GM23338 (cell line): ENCODE results near the gene ADCYAP1R1. TPM values are rescaled to one million over a fixed set of nuclear protein-coding genes. Genes with fewer than 3 reads are reported as not detected.

ENCODE experiments used
- ATAC-seq: fragments of 200-7000 bp; cut with Tn5 transposase; 3 replicates; pipeline ENCODE4 v1.9.1; 2020
- DNase-seq: peaks from one replicate; pipeline ENCODE4 v3.0.0-alpha.2; 2015; ENCODE audit warnings: low spot score
- H2AFZ ChIP-seq: fragments of 200-600 bp; sonication (generic); 2 replicates; pipeline ENCODE4 v1.8.0; 2016; ENCODE audit warnings: antibody characterized with exemption, mild to moderate bottlenecking, moderate library complexity
- H3F3A ChIP-seq: fragments of 200-600 bp; sonication (generic); replicated peaks from 2 replicates; pipeline ENCODE4 v1.8.0; 2017; ENCODE audit warnings: antibody characterized with exemption, mixed run types, low read depth
- H3K27ac ChIP-seq: fragments of 200-600 bp; sonication (generic); 2 replicates; pipeline ENCODE4 v1.6.1; 2016; ENCODE audit warnings: low read depth
- H3K27me3 ChIP-seq: fragments of 200-600 bp; sonication (generic); 2 replicates; pipeline ENCODE4 v1.8.0; 2016; ENCODE audit warnings: mild to moderate bottlenecking, mixed run types, moderate library complexity; ENCODE audit not compliant: insufficient read depth
- H3K36me3 ChIP-seq: fragments of 200-600 bp; sonication (generic); 2 replicates; pipeline ENCODE4 v1.8.0; 2016; ENCODE audit warnings: mild to moderate bottlenecking; ENCODE audit not compliant: insufficient read depth
- H3K4me1 ChIP-seq: fragments of 200-600 bp; sonication (generic); 2 replicates; pipeline ENCODE4 v1.8.0; 2016; ENCODE audit warnings: mild to moderate bottlenecking, moderate library complexity; ENCODE audit not compliant: insufficient read depth
- H3K4me2 ChIP-seq: fragments of 200-600 bp; sonication (generic); 2 replicates; pipeline ENCODE4 v1.7.1; 2017; ENCODE audit warnings: mixed run types
- H3K4me3 ChIP-seq: fragments of 200-600 bp; sonication (generic); 2 replicates; pipeline ENCODE4 v1.6.1; 2016; ENCODE audit warnings: mixed run types
- H3K79me2 ChIP-seq: fragments of 200-600 bp; sonication (generic); replicated peaks from 2 replicates; pipeline ENCODE4 v1.8.0; 2017; ENCODE audit warnings: mild to moderate bottlenecking; ENCODE audit not compliant: insufficient read depth
- H3K9me2 ChIP-seq: fragments of 200-600 bp; sonication (generic); 2 replicates; pipeline ENCODE4 v1.8.0; 2017; ENCODE audit not compliant: insufficient read depth
- H4K20me1 ChIP-seq: fragments of 200-600 bp; sonication (generic); replicated peaks from 2 replicates; pipeline ENCODE4 v1.8.0; 2017; ENCODE audit warnings: mild to moderate bottlenecking; ENCODE audit not compliant: insufficient read depth
- H3K27ac Mint-ChIP-seq: 2 replicates; pipeline ENCODE4 v1.8.0; 2020; ENCODE audit warnings: inconsistent platforms, mild to moderate bottlenecking, moderate library complexity, mixed read lengths
- H3K27me3 Mint-ChIP-seq: 3 replicates; pipeline ENCODE4 v1.8.0; 2022; ENCODE audit warnings: low read depth, mild to moderate bottlenecking, moderate library complexity, mixed read lengths, inconsistent platforms; ENCODE audit not compliant: insufficient read depth, poor library complexity
- H3K36me3 Mint-ChIP-seq: 3 replicates; pipeline ENCODE4 v1.8.0; 2021; ENCODE audit warnings: low read depth, mild to moderate bottlenecking, inconsistent platforms, moderate library complexity, mixed read lengths
- H3K4me1 Mint-ChIP-seq: 3 replicates; pipeline ENCODE4 v1.8.0; 2020; ENCODE audit warnings: mild to moderate bottlenecking, inconsistent platforms, mixed read lengths
- H3K4me3 Mint-ChIP-seq: 3 replicates; pipeline ENCODE4 v1.8.0; 2021; ENCODE audit warnings: moderate library complexity, mild to moderate bottlenecking, inconsistent platforms, mixed read lengths
- H3K9me3 Mint-ChIP-seq: 3 replicates; pipeline ENCODE4 v1.8.0; 2020; ENCODE audit warnings: moderate library complexity, mild to moderate bottlenecking, inconsistent platforms, mixed read lengths
- CREB1 ChIP-seq: fragments of 250-450 bp; sonication (Bioruptor Pico); IDR thresholded peaks from 2 replicates; pipeline ENCODE4 v1.5.0; 2020; ENCODE audit warnings: low read depth, mild to moderate bottlenecking, moderate library complexity
- CTCF ChIP-seq, 2 experiments: fragments of 200-600 bp in 1 of 2; sonication (generic) in 1 of 2; conservative IDR thresholded peaks; 2 replicates each; pipeline versions ENCODE4 v1.5.1 to v1.6.1; 2016 to 2017; ENCODE audit warnings: antibody characterized with exemption in 2 of 2, low read depth in 2 of 2, mild to moderate bottlenecking in 2 of 2, moderate library complexity in 1 of 2
- ETS1 ChIP-seq: IDR thresholded peaks from 2 replicates; pipeline ENCODE4 v1.6.1; 2016; ENCODE audit warnings: antibody characterized with exemption
- EZH2 ChIP-seq: fragments of 200-600 bp; sonication (generic); IDR thresholded peaks from one replicate; pipeline ENCODE4 v1.8.0; 2017; ENCODE audit warnings: antibody characterized with exemption, mild to moderate bottlenecking, low read depth; ENCODE audit not compliant: unreplicated experiment
- EZH2phosphoT487 ChIP-seq: fragments of 200-600 bp; sonication (generic); IDR thresholded peaks from one replicate; pipeline ENCODE4 v1.8.1; 2018; ENCODE audit warnings: antibody characterized with exemption; ENCODE audit not compliant: unreplicated experiment
- JUNB ChIP-seq: IDR thresholded peaks from one replicate; pipeline ENCODE4 v1.6.1; 2016; ENCODE audit warnings: antibody characterized with exemption; ENCODE audit not compliant: unreplicated experiment
- NANOG ChIP-seq: IDR thresholded peaks from 2 replicates; pipeline ENCODE4 v1.6.1; 2016; ENCODE audit warnings: antibody characterized with exemption, borderline replicate concordance
- POLR2AphosphoS5 ChIP-seq: IDR thresholded peaks from 2 replicates; pipeline ENCODE4 v1.6.1; 2016; ENCODE audit warnings: antibody characterized with exemption, low read depth
- REST ChIP-seq: IDR thresholded peaks from one replicate; pipeline ENCODE4 v1.6.1; 2018; ENCODE audit warnings: antibody characterized with exemption; ENCODE audit not compliant: unreplicated experiment
- STAT1 ChIP-seq: IDR thresholded peaks from one replicate; pipeline ENCODE4 v1.6.1; 2016; ENCODE audit warnings: antibody characterized with exemption; ENCODE audit not compliant: unreplicated experiment
- ZNF114 ChIP-seq: fragments of 250-450 bp; sonication (Bioruptor Pico); IDR thresholded peaks from 2 replicates; pipeline ENCODE4 v1.5.0; 2020; ENCODE audit warnings: mild to moderate bottlenecking, moderate library complexity
- ZNF331 ChIP-seq: fragments of 250-450 bp; sonication (Bioruptor Pico); IDR thresholded peaks from 2 replicates; pipeline ENCODE4 v1.5.0; 2020; ENCODE audit warnings: low read depth, mild to moderate bottlenecking, moderate library complexity
- ZNF462 ChIP-seq: fragments of 250-450 bp; sonication (Bioruptor Pico); IDR thresholded peaks from 2 replicates; pipeline ENCODE4 v1.5.0; 2020; ENCODE audit warnings: mild to moderate bottlenecking, moderate library complexity
- polyA plus RNA-seq: library from polyadenylated mRNA; unstranded; fragments of >200 nt; fragmentation: Nextera tagmentation; extraction: Ambion mirVana; gene quantifications from 2 replicates; pipeline ENCODE4 v1.2.1, GENCODE V29; 2016
- total RNA-seq: library from RNA; depleted of rRNA; stranded (reverse); fragments of >200 nt; shearing (Covaris generic); gene quantifications from 2 replicates; pipeline ENCODE4 v1.2.3, GENCODE V29; 2014

The ADCYAP1R1 gene
- total and polyA plus RNA-seq, 2 experiments from 2014 or later = 1.8 to 10.6 TPM

- H3K27me3 Mint-ChIP-seq = peaks cover 20% of the 10 kb centered on the region
- no peak for DNase-seq
- Histone ChIP-seq H3F3A (no peaks in the 10 kb centered on the region), H3K36me3 (no peaks in the 10 kb centered on the region), H3K27me3 (no peaks in the 10 kb centered on the region), H3K4me2 (no peak overlapping the region), H3K79me2 (no peaks in the 10 kb centered on the region), H3K4me1 (peaks cover 16% of the 10 kb centered on the region), H4K20me1 (no peaks in the 10 kb centered on the region), H3K9me2 (no peaks in the 10 kb centered on the region), H3K4me3 (no peak overlapping the region), H2AFZ (no peak overlapping the region), H3K27ac (no peak overlapping the region)
- no peaks in the 10 kb centered on the region for H3K36me3 Mint-ChIP-seq
- no peak for TF ChIP-seq ZNF462 (CRISPR knock-in tag)
- no peak for TF ChIP-seq ETS1
- TF ChIP-seq EZH2 = no peak
- TF ChIP-seq POLR2AphosphoS5 = no peak
- no peak for TF ChIP-seq ZNF114 (CRISPR knock-in tag)
- no peak for TF ChIP-seq EZH2phosphoT487
- no peak for TF ChIP-seq REST
- no peak for TF ChIP-seq CREB1 (CRISPR knock-in tag)
- no peak for TF ChIP-seq ZNF331 (CRISPR knock-in tag)
- no peak for TF ChIP-seq JUNB
- no peak for TF ChIP-seq NANOG
- TF ChIP-seq CTCF (conservative IDR thresholded peaks at IDR 0.05; ENCODE audit: low read depth in 2 of 2) = no peak
- no peak for TF ChIP-seq STAT1
- H3K27ac Mint-ChIP-seq = no peak overlapping the region
- ATAC-seq = no peak
- no peaks in the 10 kb centered on the region for H3K9me3 Mint-ChIP-seq
- H3K4me1 Mint-ChIP-seq = peaks cover 37% of the 10 kb centered on the region
- no peak overlapping the region for H3K4me3 Mint-ChIP-seq
Measured at GRCh38 chr7:31022117-31022516, 30.0 kb upstream of the ADCYAP1R1 start.
